H9 (cell line): Measurements from ENCODE around the gene BICRAL. TPM values are rescaled to one million over a fixed set of nuclear protein-coding genes. Genes with fewer than 3 reads are reported as not detected.
"Not testable (repeated sequence)": the region's sequence is repeated elsewhere in the genome, so short reads cannot be mapped to it uniquely, and the experiment has no call there.

Experiments
- DNase-seq: peaks from one replicate; pipeline ENCODE4 v3.0.0-alpha.2; 2017
- H2AFZ ChIP-seq: one replicate; pipeline ENCODE4 v1.6.1; 2013; ENCODE audit warnings: mild to moderate bottlenecking, low read length, control low read depth, moderate library complexity
- H2AK5ac ChIP-seq: 2 replicates; pipeline ENCODE4 v1.6.1; 2013; ENCODE audit warnings: low read length, control low read depth, mixed read lengths; ENCODE audit not compliant: insufficient read length
- H2BK120ac ChIP-seq: one replicate; pipeline ENCODE4 v1.6.1; 2013; ENCODE audit warnings: low read depth, mild to moderate bottlenecking, low read length, control low read depth, inconsistent platforms; ENCODE audit not compliant: poor library complexity, severe bottlenecking
- H2BK12ac ChIP-seq: 2 replicates; pipeline ENCODE4 v1.6.1; 2013; ENCODE audit warnings: low read length, control low read depth, mixed read lengths, low read depth; ENCODE audit not compliant: insufficient read length
- H2BK15ac ChIP-seq: 2 replicates; pipeline ENCODE4 v1.6.1; 2013; ENCODE audit warnings: low read depth, low read length, control low read depth
- H2BK20ac ChIP-seq: one replicate; pipeline ENCODE4 v1.6.1; 2013; ENCODE audit warnings: low read depth, mild to moderate bottlenecking, low read length, control low read depth, inconsistent platforms; ENCODE audit not compliant: poor library complexity, severe bottlenecking
- H2BK5ac ChIP-seq: 2 replicates; pipeline ENCODE4 v1.6.1; 2013; ENCODE audit warnings: low read length, control low read depth, mixed read lengths; ENCODE audit not compliant: insufficient read length
- H3K14ac ChIP-seq: 2 replicates; pipeline ENCODE4 v1.6.1; 2013; ENCODE audit warnings: low read length, control low read depth; ENCODE audit not compliant: insufficient read depth
- H3K18ac ChIP-seq: 2 replicates; pipeline ENCODE4 v1.6.1; 2013; ENCODE audit warnings: low read depth, mild to moderate bottlenecking, mixed read lengths, low read length, control low read depth; ENCODE audit not compliant: insufficient read length
- H3K23ac ChIP-seq: 2 replicates; pipeline ENCODE4 v1.6.1; 2013; ENCODE audit warnings: low read length, control low read depth, mixed read lengths, low read depth; ENCODE audit not compliant: insufficient read length
- H3K23me2 ChIP-seq: 2 replicates; pipeline ENCODE4 v1.6.1; 2013; ENCODE audit warnings: low read depth, mild to moderate bottlenecking, mixed read lengths, low read length, control low read depth; ENCODE audit not compliant: insufficient read length, poor library complexity, severe bottlenecking
- H3K27ac ChIP-seq: 2 replicates; pipeline ENCODE4 v1.5.1; 2013; ENCODE audit warnings: low read length, control low read depth, mixed read lengths, low read depth; ENCODE audit not compliant: insufficient read length
- H3K27me3 ChIP-seq: 2 replicates; pipeline ENCODE4 v1.6.1; 2013; ENCODE audit warnings: low read length, control low read depth, inconsistent platforms; ENCODE audit not compliant: insufficient read depth
- H3K4ac ChIP-seq: 2 replicates; pipeline ENCODE4 v1.6.1; 2013; ENCODE audit warnings: low read depth, mild to moderate bottlenecking, control low read depth, inconsistent platforms, low read length, moderate library complexity
- H3K4me1 ChIP-seq: 2 replicates; pipeline ENCODE4 v1.6.1; 2013; ENCODE audit warnings: low read length, control low read depth, inconsistent platforms; ENCODE audit not compliant: insufficient read depth
- H3K4me2 ChIP-seq: 2 replicates; pipeline ENCODE4 v1.6.1; 2013; ENCODE audit warnings: low read length, control low read depth, mixed read lengths; ENCODE audit not compliant: insufficient read length, insufficient read depth
- H3K56ac ChIP-seq: 2 replicates; pipeline ENCODE4 v1.6.1; 2013; ENCODE audit warnings: low read depth, mild to moderate bottlenecking, mixed read lengths, low read length, control low read depth; ENCODE audit not compliant: insufficient read length
- H3K79me1 ChIP-seq: 2 replicates; pipeline ENCODE4 v1.6.1; 2013; ENCODE audit warnings: low read depth, mild to moderate bottlenecking, moderate library complexity, low read length, control low read depth, inconsistent platforms; ENCODE audit not compliant: insufficient read depth, poor library complexity, severe bottlenecking
- H3K79me2 ChIP-seq: 2 replicates; pipeline ENCODE4 v1.6.1; 2013; ENCODE audit warnings: low read length, control low read depth, inconsistent platforms; ENCODE audit not compliant: insufficient read depth
- H3K9ac ChIP-seq: 2 replicates; pipeline ENCODE4 v1.6.1; 2013; ENCODE audit warnings: low read length, control low read depth, mixed read lengths; ENCODE audit not compliant: insufficient read length; ENCODE audit errors: extremely low read depth
- H3K9me3 ChIP-seq: one replicate; pipeline ENCODE4 v1.6.1; 2013; ENCODE audit warnings: low read depth, low read length, inconsistent platforms; ENCODE audit not compliant: control insufficient read depth
- H3T11ph ChIP-seq: one replicate; pipeline ENCODE4 v1.6.1; 2013; ENCODE audit warnings: mild to moderate bottlenecking, low read length, control low read depth, inconsistent platforms
- H4K20me1 ChIP-seq: one replicate; pipeline ENCODE4 v1.6.1; 2013; ENCODE audit not compliant: control insufficient read depth, insufficient read length, insufficient read depth
- H4K5ac ChIP-seq: 2 replicates; pipeline ENCODE4 v1.6.1; 2013; ENCODE audit warnings: low read depth, mild to moderate bottlenecking, mixed read lengths, low read length, control low read depth; ENCODE audit not compliant: insufficient read length
- H4K8ac ChIP-seq: replicated peaks from 2 replicates; pipeline ENCODE4 v1.6.1; 2013; ENCODE audit warnings: low read length, control low read depth, mixed read lengths, low read depth; ENCODE audit not compliant: insufficient read length
- H4K91ac ChIP-seq: 2 replicates; pipeline ENCODE4 v1.6.1; 2013; ENCODE audit warnings: low read depth, mild to moderate bottlenecking, moderate library complexity, mixed read lengths, low read length, control low read depth; ENCODE audit not compliant: insufficient read length
- H3K27ac Mint-ChIP-seq, 3 experiments: 2 replicates in 2 of 3; 3 replicates in 1 of 3; pipeline ENCODE4 v1.8.0; 2020 to 2021; ENCODE audit warnings: mixed read lengths in 3 of 3, mild to moderate bottlenecking in 1 of 3, moderate library complexity in 1 of 3
- H3K27me3 Mint-ChIP-seq: 2 replicates; pipeline ENCODE4 v1.8.0; 2021; ENCODE audit warnings: low read depth, mild to moderate bottlenecking, moderate library complexity, mixed read lengths
- H3K36me3 Mint-ChIP-seq, 3 experiments: 2 replicates in 2 of 3; 3 replicates in 1 of 3; pipeline ENCODE4 v1.8.0; 2020 to 2021; ENCODE audit warnings: low read depth in 3 of 3, mixed read lengths in 3 of 3; ENCODE audit not compliant: insufficient read depth in 1 of 3
- H3K4me1 Mint-ChIP-seq, 2 experiments: 2 replicates each; pipeline ENCODE4 v1.8.0; 2020; ENCODE audit warnings: mixed read lengths in 2 of 2
- H3K4me3 Mint-ChIP-seq, 2 experiments: 2 replicates in 1 of 2; 3 replicates in 1 of 2; pipeline ENCODE4 v1.8.0; 2020 to 2021; ENCODE audit warnings: mild to moderate bottlenecking in 2 of 2, mixed read lengths in 2 of 2, moderate library complexity in 1 of 2
- H3K9me3 Mint-ChIP-seq, 2 experiments: 2 replicates in 1 of 2; 3 replicates in 1 of 2; pipeline ENCODE4 v1.8.0; 2020; ENCODE audit warnings: mild to moderate bottlenecking in 2 of 2, mixed read lengths in 2 of 2, moderate library complexity in 1 of 2
- CTCF ChIP-seq: fragments of 200-600 bp; sonication (generic); conservative IDR thresholded peaks from 3 replicates; pipeline ENCODE4 v1.8.0; 2021; ENCODE audit warnings: antibody characterized with exemption, mild to moderate bottlenecking
- WGBS: extraction: QIAGEN DNeasy Blood & Tissue Kit; methylation state at CpG from one replicate; pipeline ENCODE4 v1.1.7; 2013; ENCODE audit warnings: missing lambda C conversion rate, low lambda C conversion rate, mixed read lengths; ENCODE audit not compliant: insufficient read length; ENCODE audit errors: extremely low coverage; 5-methylcytosine and 5-hydroxymethylcytosine counted together
- total RNA-seq: library from RNA; stranded (reverse); gene quantifications from 2 replicates; pipeline ENCODE4 v1.2.1, GENCODE V29; 2021

BICRAL gene
- total RNA-seq, 1 experiment from 2014 or later = 9.8 TPM

GRCh38 chr6:42774201-42774600, 7.7 kb upstream of the BICRAL start:
- Histone ChIP-seq H3K27me3 (no peaks in the 10 kb centered on the region; the same call in 1 of the 2 replicates), H3K79me2 (no peaks in the 10 kb centered on the region), H3K79me1 (no peaks in the 10 kb centered on the region), H2BK120ac (no peak overlapping the region), H2AFZ (no peak overlapping the region), H3K4me2 (no peak overlapping the region), H3T11ph (no peak overlapping the region), H4K5ac (no peak overlapping the region), H2BK5ac (no peak overlapping the region), H3K56ac (no peak overlapping the region), H2BK15ac (no peak overlapping the region), H3K18ac (no peak overlapping the region), H4K20me1 (no peaks in the 10 kb centered on the region), H2BK12ac (no peak overlapping the region), H3K14ac (no peak overlapping the region), H3K4me1 (peaks cover 4% of the 10 kb centered on the region; the same call in 1 of the 2 replicates), H2BK20ac (no peak overlapping the region), H3K23ac (no peak overlapping the region), H4K91ac (no peak overlapping the region), H2AK5ac (no peak overlapping the region), H3K9ac (no peak overlapping the region), H3K23me2 (peaks cover 4% of the 10 kb centered on the region), H4K8ac (no peak overlapping the region), H3K4ac (no peak overlapping the region), H3K27ac (no peak overlapping the region), H3K9me3 (no peaks in the 10 kb centered on the region)
- no CpG with 5 or more reads among the region's 4 CpGs for WGBS
- Mint-ChIP-seq H3K36me3 (no peaks in the 10 kb centered on the region), H3K9me3 (no peaks in the 10 kb centered on the region), H3K27ac (no peak overlapping the region), H3K4me1 (peaks cover 21 to 27% of the 10 kb centered on the region in 2 experiments), H3K4me3 (no peak overlapping the region), H3K27me3 (peaks cover 6% of the 10 kb centered on the region; the same call in 1 of the 2 replicates)
- DNase-seq = no peak
- TF ChIP-seq CTCF = no peak

DNA sequence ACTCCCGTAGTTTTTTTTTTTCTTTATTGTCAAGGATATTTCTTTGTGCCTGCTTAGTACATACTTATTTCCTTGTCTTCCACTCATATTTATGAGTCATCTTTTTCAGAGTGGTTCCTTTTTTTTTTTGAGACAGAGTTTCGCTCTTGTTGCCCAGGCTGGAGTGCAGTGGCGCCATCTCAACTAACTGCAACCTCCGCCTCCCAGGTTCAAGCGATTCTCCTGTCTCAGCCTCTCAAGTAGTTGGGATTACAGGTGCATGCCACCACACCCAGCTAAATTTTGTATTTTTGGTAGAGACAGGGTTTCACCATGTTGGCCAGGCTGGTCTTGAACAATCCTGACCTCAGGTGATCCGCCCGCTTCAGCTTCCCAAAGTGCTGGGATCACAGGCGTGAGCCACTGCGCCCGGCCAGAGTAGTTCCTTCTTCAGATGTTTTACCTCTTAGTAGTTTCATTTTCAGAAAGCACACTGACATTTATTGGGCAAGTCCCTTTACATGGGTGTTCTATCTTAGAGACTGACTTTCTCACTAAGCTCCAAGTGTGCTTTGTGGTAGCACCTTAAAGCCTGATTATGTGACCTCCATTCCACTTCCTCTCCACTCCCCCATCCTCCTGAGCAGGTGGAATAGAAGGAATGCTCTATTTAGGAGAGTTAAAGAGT, 6.9 kb upstream of the BICRAL start:
- H3K36me3 Mint-ChIP-seq, H2BK5ac ChIP-seq, H2BK120ac ChIP-seq, H4K5ac ChIP-seq, H3K79me2 ChIP-seq, H3K23ac ChIP-seq, H3K4ac ChIP-seq, DNase-seq, H2BK12ac ChIP-seq, H3K23me2 ChIP-seq, H3K18ac ChIP-seq, H2AK5ac ChIP-seq, H3K27ac Mint-ChIP-seq, H3K79me1 ChIP-seq, H3K27me3 ChIP-seq, H3K56ac ChIP-seq, H3K9me3 Mint-ChIP-seq, H3T11ph ChIP-seq, H3K9ac ChIP-seq, H3K27me3 Mint-ChIP-seq, H3K4me2 ChIP-seq, H4K20me1 ChIP-seq, H3K4me1 ChIP-seq, H3K9me3 ChIP-seq, H2BK20ac ChIP-seq, H4K8ac ChIP-seq, H2BK15ac ChIP-seq, H3K27ac ChIP-seq, H4K91ac ChIP-seq, H3K14ac ChIP-seq, H2AFZ ChIP-seq, H3K4me3 Mint-ChIP-seq: not testable (repeated sequence)
- no CpG with 5 or more reads among the region's 10 CpGs for WGBS
- peaks cover 21 to 28% of the 10 kb centered on the region in 2 experiments for H3K4me1 Mint-ChIP-seq
